Fibroblast of the aortic adventitia (primary cell): Measurements from ENCODE around the gene LUM. TPM values are rescaled to one million over a fixed set of nuclear protein-coding genes. Genes with fewer than 3 reads are reported as not detected.
A peak's percentile ranks its signal among the peaks of the same experiment; 100 is the strongest.

ENCODE experiments used
- DNase-seq: peaks from one replicate; pipeline ENCODE4 v3.0.0-alpha.2; 2010; ENCODE audit warnings: low read depth
- H3K4me3 ChIP-seq: 2 replicates; pipeline ENCODE4 v1.5.1; 2011; ENCODE audit warnings: low read depth, mild to moderate bottlenecking, control low read depth, low read length, moderate library complexity
- CTCF ChIP-seq: IDR thresholded peaks from 2 replicates; pipeline ENCODE4 v1.5.1; 2011; ENCODE audit warnings: mild to moderate bottlenecking, low read length, control low read depth, inconsistent platforms; ENCODE audit not compliant: insufficient read depth
- total RNA-seq: library from RNA; depleted of rRNA; stranded (reverse); fragments of >200 nt; gene quantifications from 2 replicates; pipeline ENCODE4 v1.2.3, GENCODE V29; 2012; ENCODE audit warnings: low replicate concordance

LUM gene
- total RNA-seq, 1 donor = 582 TPM

- no peak for TF ChIP-seq CTCF
- no peak for DNase-seq
- no peak overlapping the region for H3K4me3 ChIP-seq
These were observed 32.8 kb downstream of the LUM start for GRCh38 chr12:91078501-91078900.

- no peak overlapping the region for H3K4me3 ChIP-seq
- TF ChIP-seq CTCF = no peak
- DNase-seq = no peak
These were observed 33.9 kb downstream of the LUM start for GRCh38 chr12:91077228-91077954.

DNA sequence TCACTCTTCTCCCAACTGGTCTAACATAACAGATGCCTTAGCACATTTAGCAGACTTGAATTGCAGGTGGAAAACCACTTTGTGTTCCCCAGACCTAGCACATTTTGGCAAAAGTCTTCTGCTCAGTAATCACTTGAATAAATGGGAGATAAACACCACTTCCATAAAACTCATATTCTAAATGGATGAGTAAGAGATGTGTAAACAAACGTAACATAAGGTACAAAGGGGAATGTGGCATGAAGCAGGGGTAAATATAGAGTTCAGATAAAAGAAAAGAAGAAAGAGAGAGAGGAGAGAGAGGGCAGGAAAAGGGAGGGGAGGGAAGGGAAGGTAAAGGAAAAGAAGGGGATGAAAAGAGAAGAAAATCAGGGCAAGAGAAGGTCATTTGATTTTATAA lies 36.4 kb downstream of the LUM start:
- H3K4me3 ChIP-seq = no peak overlapping the region
- TF ChIP-seq CTCF = no peak
- DNase-seq = no peak

GRCh38 chr12:91074154-91074709 lies 37.1 kb downstream of the LUM start:
- TF ChIP-seq CTCF = no peak
- H3K4me3 ChIP-seq = no peak overlapping the region
- peak; percentile 71 for DNase-seq

- no peak overlapping the region for H3K4me3 ChIP-seq
- no peak for TF ChIP-seq CTCF
- DNase-seq = no peak
These were observed 37.9 kb downstream of the LUM start for GRCh38 chr12:91073426-91073825.

GRCh38 chr12:91072931-91073330 lies 38.4 kb downstream of the LUM start:
- DNase-seq = no peak

More at GRCh38 chr12:91072931-91073330, 38.4 kb downstream of the LUM start:
- no peak overlapping the region for H3K4me3 ChIP-seq
- no peak for TF ChIP-seq CTCF
